HCT116 (cell line): ENCODE results near the gene ADAM15. TPM values are rescaled to one million over a fixed set of nuclear protein-coding genes. Genes with fewer than 3 reads are reported as not detected.
A peak's percentile ranks its signal among the peaks of the same experiment; 100 is the strongest.

ENCODE experiments used
- ATAC-seq: fragments of 200-7000 bp; cut with Tn5 transposase; 2 replicates; pipeline ENCODE4 v1.9.1; 2020; ENCODE audit warnings: mild to moderate bottlenecking, moderate library complexity
- BruUV-seq: library from RNA; stranded (reverse); fragments of 400-500 nt; replicated peaks from 2 replicates; lab custom pipeline; 2021; lab: Mats Ljungman, UMichigan
- CTCF ChIA-PET: fragments of 300-600 bp; sonication (Branson Sonifier 250); formaldehyde crosslinking; loops from one replicate; lab custom pipeline; 2021; ENCODE audit warnings: antibody characterized with exemption; lab: Charles Lee
- POLR2A ChIA-PET: fragments of 300-600, 350-600 bp; sonication (Branson Sonifier 250); formaldehyde crosslinking; loops from one replicate; lab custom pipeline; 2021; ENCODE audit warnings: antibody characterized with exemption; lab: Charles Lee
- RAD21 ChIA-PET, 2 experiments: fragments of 300-600 bp; sonication (Branson Sonifier 250); formaldehyde crosslinking; loops; one replicate each; lab custom pipeline; 2023; ENCODE audit warnings: low total read pairs in 2 of 2; ENCODE audit not compliant: uncharacterized antibody in 2 of 2, unreplicated experiment in 2 of 2, low non-redundant PET in 1 of 2; lab: Charles Lee
- DNase-seq: peaks from one replicate; pipeline ENCODE4 v3.0.0-alpha.2; 2010; ENCODE audit warnings: low read depth, low spot score
- H2AFZ ChIP-seq: fragments of 200-600 bp; shearing (Covaris generic), sonication (generic); 2 replicates; pipeline ENCODE4 v1.6.1; 2017; ENCODE audit warnings: low read depth, mixed run types, mixed read lengths, antibody characterized with exemption, low read length; ENCODE audit not compliant: poor library complexity, severe bottlenecking
- H3K27ac ChIP-seq: 2 replicates; pipeline ENCODE4 v1.5.1; 2012; ENCODE audit warnings: low read depth, low read length
- H3K27me3 ChIP-seq: fragments of 200-600 bp; sonication (generic); 2 replicates; pipeline ENCODE4 v1.6.1; 2016; ENCODE audit warnings: mixed run types, low read length, mixed read lengths; ENCODE audit not compliant: insufficient read depth
- H3K36me3 ChIP-seq, 2 experiments: fragments of 200-500 bp in 1 of 2; fragments of 200-600 bp in 1 of 2; sonication (Bioruptor generic) in 1 of 2; sonication (generic) in 1 of 2; 2 replicates each; pipeline versions ENCODE4 v1.5.1 to v1.6.1; 2014 to 2016; ENCODE audit warnings: low read length in 2 of 2, inconsistent platforms in 1 of 2, mixed read lengths in 1 of 2, mixed run types in 1 of 2; ENCODE audit not compliant: insufficient read depth in 2 of 2, control insufficient read depth in 1 of 2
- H3K4me1 ChIP-seq, 2 experiments: fragments of 200-600 bp in 1 of 2; sonication (generic) in 1 of 2; 2 replicates each; pipeline versions ENCODE4 v1.5.1 to v1.6.1; 2012 to 2017; ENCODE audit warnings: low read length in 2 of 2, inconsistent platforms in 1 of 2, mild to moderate bottlenecking in 1 of 2, mixed read lengths in 1 of 2, mixed run types in 1 of 2, moderate library complexity in 1 of 2; ENCODE audit not compliant: insufficient read depth in 2 of 2, control insufficient read depth in 1 of 2
- H3K4me2 ChIP-seq: fragments of 200-600 bp; sonication (generic); 2 replicates; pipeline ENCODE4 v1.6.1; 2017; ENCODE audit warnings: mixed run types, low read length, mixed read lengths
- H3K4me3 ChIP-seq, 2 experiments: fragments of 200-600 bp in 1 of 2; sonication (generic) in 1 of 2; replicated peaks in 1 of 2; 2 replicates each; pipeline ENCODE4 v1.5.1; 2011 to 2016; ENCODE audit warnings: low read length in 2 of 2, control low read depth in 1 of 2, low read depth in 1 of 2, mild to moderate bottlenecking in 1 of 2, mixed read lengths in 1 of 2, mixed run types in 1 of 2
- H3K79me2 ChIP-seq: fragments of 200-600 bp; sonication (generic); 2 replicates; pipeline ENCODE4 v1.6.1; 2017; ENCODE audit warnings: mild to moderate bottlenecking, mixed run types, low read length, moderate library complexity, mixed read lengths; ENCODE audit not compliant: insufficient read depth
- H3K9ac ChIP-seq: fragments of 200-600 bp; sonication (generic); 2 replicates; pipeline ENCODE4 v1.6.1; 2016; ENCODE audit warnings: low read length, mixed read lengths
- H3K9me2 ChIP-seq: fragments of 200-600 bp; sonication (generic), shearing (Covaris generic); 2 replicates; pipeline ENCODE4 v1.6.1; 2017; ENCODE audit warnings: mixed run types, mild to moderate bottlenecking, moderate library complexity; ENCODE audit not compliant: insufficient read depth
- H3K9me3 ChIP-seq, 2 experiments: fragments of 200-500 bp in 1 of 2; fragments of 200-600 bp in 1 of 2; sonication (Bioruptor generic) in 1 of 2; sonication (generic) in 1 of 2; 2 replicates each; pipeline ENCODE4 v1.6.1; 2014 to 2017; ENCODE audit warnings: low read length in 2 of 2, mixed read lengths in 2 of 2, inconsistent platforms in 1 of 2, low read depth in 1 of 2, mild to moderate bottlenecking in 1 of 2, mixed run types in 1 of 2, moderate library complexity in 1 of 2; ENCODE audit not compliant: control insufficient read depth in 1 of 2, insufficient read depth in 1 of 2
- H4K20me1 ChIP-seq: fragments of 200-600 bp; sonication (generic), shearing (Covaris generic); 2 replicates; pipeline ENCODE4 v1.6.1; 2017; ENCODE audit warnings: mixed run types, mild to moderate bottlenecking, moderate library complexity; ENCODE audit not compliant: insufficient read depth
- CBX3 ChIP-seq: IDR thresholded peaks from 2 replicates; pipeline ENCODE4 v1.6.1; 2012; ENCODE audit warnings: low read depth
- ELF1 ChIP-seq: IDR thresholded peaks from 2 replicates; pipeline ENCODE4 v1.6.1; 2012; ENCODE audit warnings: low read depth, borderline replicate concordance
- EZH2 ChIP-seq: fragments of 200-600 bp; sonication (generic); IDR thresholded peaks from 2 replicates; pipeline ENCODE4 v1.6.1; 2017; ENCODE audit warnings: antibody characterized with exemption, mixed run types
- EZH2phosphoT487 ChIP-seq: fragments of 200-600 bp; IDR thresholded peaks from 2 replicates; pipeline ENCODE4 v1.6.1; 2018; ENCODE audit warnings: antibody characterized with exemption, borderline replicate concordance
- POLR2A ChIP-seq: IDR thresholded peaks from 2 replicates; pipeline ENCODE4 v1.7.0; 2011; ENCODE audit warnings: borderline replicate concordance; ENCODE audit not compliant: insufficient read depth, insufficient read length; ENCODE audit errors: extremely low read depth
- RAD21 ChIP-seq: IDR thresholded peaks from 2 replicates; pipeline ENCODE4 v1.6.1; 2012; ENCODE audit warnings: low read depth, mild to moderate bottlenecking
- SIN3A ChIP-seq: IDR thresholded peaks from 2 replicates; pipeline ENCODE4 v1.6.1; 2012; ENCODE audit warnings: low read depth
- SP1 ChIP-seq: IDR thresholded peaks from 2 replicates; pipeline ENCODE4 v1.6.1; 2012; ENCODE audit warnings: low read depth
- SRF ChIP-seq: IDR thresholded peaks from 2 replicates; pipeline ENCODE4 v1.6.1; 2012; ENCODE audit warnings: low read depth
- TCF7L2 ChIP-seq: IDR thresholded peaks from 2 replicates; pipeline ENCODE4 v1.7.0; 2011; ENCODE audit warnings: borderline replicate concordance, inconsistent platforms; ENCODE audit not compliant: insufficient read depth, insufficient read length; ENCODE audit errors: extremely low read depth
- YY1 ChIP-seq: IDR thresholded peaks from 2 replicates; pipeline ENCODE4 v1.6.1; 2011; ENCODE audit warnings: low read length, low read depth, moderate library complexity, mild to moderate bottlenecking; ENCODE audit not compliant: insufficient replicate concordance; ENCODE audit errors: extremely low read depth
- ZNF274 ChIP-seq: fragments of 200-500 bp; sonication (Bioruptor generic); IDR thresholded peaks from 2 replicates; pipeline ENCODE4 v1.6.1; 2014; ENCODE audit warnings: mild to moderate bottlenecking, low read depth, low read length, inconsistent platforms
- intact Hi-C: fragments of 100-400 bp; cut with micrococcal nuclease; formaldehyde crosslinking; loops from 2 replicates; pipeline ENCODE4 v1.10.0; 2022
- total RNA-seq: library from RNA; stranded (reverse); gene quantifications from one replicate; pipeline ENCODE4 v1.2.1, GENCODE V29; 2021; ENCODE audit not compliant: unreplicated experiment
- TF ChIP-seq, protein P1 (sequence below): IDR thresholded peaks from 2 replicates; pipeline ENCODE4 v1.6.1; 2012; ENCODE audit warnings: low read depth
- TF ChIP-seq, protein P2 (sequence below), 3 experiments: fragments of 200-600 bp in 1 of 3; sonication (generic) in 1 of 3; IDR thresholded peaks in 2 of 3; conservative IDR thresholded peaks in 1 of 3; 2 replicates each; pipeline ENCODE4 v1.5.1; 2012 to 2017; ENCODE audit warnings: low read depth in 2 of 3, low read length in 2 of 3, antibody characterized with exemption in 1 of 3, borderline replicate concordance in 1 of 3, control low read depth in 1 of 3, mild to moderate bottlenecking in 1 of 3, mixed read lengths in 1 of 3, mixed run types in 1 of 3, moderate library complexity in 1 of 3; ENCODE audit not compliant: insufficient read depth in 1 of 3
- TF ChIP-seq, protein P3 (sequence below): IDR thresholded peaks from 2 replicates; pipeline ENCODE4 v1.6.1; 2011; ENCODE audit warnings: mild to moderate bottlenecking, low read length, moderate library complexity; ENCODE audit not compliant: insufficient replicate concordance; ENCODE audit errors: extremely low read depth
- TF ChIP-seq, protein P4 (sequence below): IDR thresholded peaks from 2 replicates; pipeline ENCODE4 v1.6.1; 2012

The ADAM15 gene
- total RNA-seq, 1 experiment from 2014 or later, result 149 TPM

DNA sequence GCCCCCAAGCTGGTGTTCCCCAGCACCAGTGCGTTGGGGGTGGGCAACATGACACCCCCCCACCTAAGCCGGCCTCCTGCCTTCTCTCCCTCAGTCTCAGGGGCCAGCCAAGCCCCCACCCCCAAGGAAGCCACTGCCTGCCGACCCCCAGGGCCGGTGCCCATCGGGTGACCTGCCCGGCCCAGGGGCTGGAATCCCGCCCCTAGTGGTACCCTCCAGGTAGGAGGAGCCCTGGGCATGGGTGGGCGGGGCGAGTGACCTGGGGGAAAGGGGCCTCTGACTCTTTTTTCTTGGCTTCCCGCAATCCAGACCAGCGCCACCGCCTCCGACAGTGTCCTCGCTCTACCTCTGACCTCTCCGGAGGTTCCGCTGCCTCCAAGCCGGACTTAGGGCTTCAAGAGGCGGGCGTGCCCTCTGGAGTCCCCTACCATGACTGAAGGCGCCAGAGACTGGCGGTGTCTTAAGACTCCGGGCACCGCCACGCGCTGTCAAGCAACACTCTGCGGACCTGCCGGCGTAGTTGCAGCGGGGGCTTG lies 11.1 kb downstream of the ADAM15 start:
- Histone ChIP-seq H3K27ac (peak overlapping the region; percentile 56; the same call in 1 of the 2 replicates), H3K9me3 (no peaks in the 10 kb centered on the region), H3K4me1 (peaks cover 21 to 35% of the 10 kb centered on the region in 2 experiments), H3K9me2 (no peaks in the 10 kb centered on the region), H3K79me2 (0 out of 2 replicates have a peak, but pooled peaks cover 5% of the 10 kb centered on the region), H3K36me3 (peaks cover 14 to 18% of the 10 kb centered on the region in 2 experiments; a peak in 3 of 4 replicates), H3K27me3 (no peaks in the 10 kb centered on the region), H3K4me2 (peak overlapping the region; percentile 95), H4K20me1 (no peaks in the 10 kb centered on the region), H2AFZ (no peak overlapping the region), H3K9ac (no peak overlapping the region; the same call in 1 of the 2 replicates), H3K4me3 (no peak overlapping the region)
- RAD21 ChIA-PET, result interaction anchor here in 1 of 2 experiments (1.0 to 2.3 kb wide), 3 partner anchors 10 to 23 kb away, joined by 8 to 9 read pairs (median 8); no protein-coding TSS in a partner anchor
- POLR2A ChIA-PET, result interaction anchor here (1.0 kb wide), 2 partner anchors 18 to 89 kb away, joined by 3 to 4 read pairs; no protein-coding TSS in a partner anchor
- intact Hi-C loops, result loop anchor here (1.0 to 5.0 kb wide), 4 partner anchors 22 to 505 kb away; partner anchors contain the start of genes CKS1B, SHC1 and UBE2Q1
- DNase-seq (no peak), ATAC-seq (no peak)
- CTCF ChIA-PET, result interaction anchor here (0.6 to 6.7 kb wide), 15 partner anchors 8 to 170 kb away, joined by 3 to 44 read pairs (median 3); partner anchors contain the start of genes ADAM15, PBXIP1 and PMVK
- TF ChIP-seq ELF1 (no peak), RAD21 (no peak), CBX3 (no peak), TCF7L2 (no peak), SIN3A (no peak), POLR2A (no peak), ZNF274 (no peak), SP1 (no peak), SRF (no peak), YY1 (no peak), EZH2phosphoT487 (no peak), EZH2 (no peak)
- TF ChIP-seq, protein P1, sequence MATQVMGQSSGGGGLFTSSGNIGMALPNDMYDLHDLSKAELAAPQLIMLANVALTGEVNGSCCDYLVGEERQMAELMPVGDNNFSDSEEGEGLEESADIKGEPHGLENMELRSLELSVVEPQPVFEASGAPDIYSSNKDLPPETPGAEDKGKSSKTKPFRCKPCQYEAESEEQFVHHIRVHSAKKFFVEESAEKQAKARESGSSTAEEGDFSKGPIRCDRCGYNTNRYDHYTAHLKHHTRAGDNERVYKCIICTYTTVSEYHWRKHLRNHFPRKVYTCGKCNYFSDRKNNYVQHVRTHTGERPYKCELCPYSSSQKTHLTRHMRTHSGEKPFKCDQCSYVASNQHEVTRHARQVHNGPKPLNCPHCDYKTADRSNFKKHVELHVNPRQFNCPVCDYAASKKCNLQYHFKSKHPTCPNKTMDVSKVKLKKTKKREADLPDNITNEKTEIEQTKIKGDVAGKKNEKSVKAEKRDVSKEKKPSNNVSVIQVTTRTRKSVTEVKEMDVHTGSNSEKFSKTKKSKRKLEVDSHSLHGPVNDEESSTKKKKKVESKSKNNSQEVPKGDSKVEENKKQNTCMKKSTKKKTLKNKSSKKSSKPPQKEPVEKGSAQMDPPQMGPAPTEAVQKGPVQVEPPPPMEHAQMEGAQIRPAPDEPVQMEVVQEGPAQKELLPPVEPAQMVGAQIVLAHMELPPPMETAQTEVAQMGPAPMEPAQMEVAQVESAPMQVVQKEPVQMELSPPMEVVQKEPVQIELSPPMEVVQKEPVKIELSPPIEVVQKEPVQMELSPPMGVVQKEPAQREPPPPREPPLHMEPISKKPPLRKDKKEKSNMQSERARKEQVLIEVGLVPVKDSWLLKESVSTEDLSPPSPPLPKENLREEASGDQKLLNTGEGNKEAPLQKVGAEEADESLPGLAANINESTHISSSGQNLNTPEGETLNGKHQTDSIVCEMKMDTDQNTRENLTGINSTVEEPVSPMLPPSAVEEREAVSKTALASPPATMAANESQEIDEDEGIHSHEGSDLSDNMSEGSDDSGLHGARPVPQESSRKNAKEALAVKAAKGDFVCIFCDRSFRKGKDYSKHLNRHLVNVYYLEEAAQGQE, result no peak
- TF ChIP-seq, protein P2, sequence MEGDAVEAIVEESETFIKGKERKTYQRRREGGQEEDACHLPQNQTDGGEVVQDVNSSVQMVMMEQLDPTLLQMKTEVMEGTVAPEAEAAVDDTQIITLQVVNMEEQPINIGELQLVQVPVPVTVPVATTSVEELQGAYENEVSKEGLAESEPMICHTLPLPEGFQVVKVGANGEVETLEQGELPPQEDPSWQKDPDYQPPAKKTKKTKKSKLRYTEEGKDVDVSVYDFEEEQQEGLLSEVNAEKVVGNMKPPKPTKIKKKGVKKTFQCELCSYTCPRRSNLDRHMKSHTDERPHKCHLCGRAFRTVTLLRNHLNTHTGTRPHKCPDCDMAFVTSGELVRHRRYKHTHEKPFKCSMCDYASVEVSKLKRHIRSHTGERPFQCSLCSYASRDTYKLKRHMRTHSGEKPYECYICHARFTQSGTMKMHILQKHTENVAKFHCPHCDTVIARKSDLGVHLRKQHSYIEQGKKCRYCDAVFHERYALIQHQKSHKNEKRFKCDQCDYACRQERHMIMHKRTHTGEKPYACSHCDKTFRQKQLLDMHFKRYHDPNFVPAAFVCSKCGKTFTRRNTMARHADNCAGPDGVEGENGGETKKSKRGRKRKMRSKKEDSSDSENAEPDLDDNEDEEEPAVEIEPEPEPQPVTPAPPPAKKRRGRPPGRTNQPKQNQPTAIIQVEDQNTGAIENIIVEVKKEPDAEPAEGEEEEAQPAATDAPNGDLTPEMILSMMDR (IDR thresholded peaks at IDR 0.05 in 2 of 3, conservative IDR thresholded peaks at IDR 0.05 in 1 of 3; ENCODE audit: borderline replicate concordance in 1 of 3, insufficient read depth in 1 of 3, low read depth in 2 of 3, low read length in 2 of 3), result no peak
- TF ChIP-seq, protein P3, sequence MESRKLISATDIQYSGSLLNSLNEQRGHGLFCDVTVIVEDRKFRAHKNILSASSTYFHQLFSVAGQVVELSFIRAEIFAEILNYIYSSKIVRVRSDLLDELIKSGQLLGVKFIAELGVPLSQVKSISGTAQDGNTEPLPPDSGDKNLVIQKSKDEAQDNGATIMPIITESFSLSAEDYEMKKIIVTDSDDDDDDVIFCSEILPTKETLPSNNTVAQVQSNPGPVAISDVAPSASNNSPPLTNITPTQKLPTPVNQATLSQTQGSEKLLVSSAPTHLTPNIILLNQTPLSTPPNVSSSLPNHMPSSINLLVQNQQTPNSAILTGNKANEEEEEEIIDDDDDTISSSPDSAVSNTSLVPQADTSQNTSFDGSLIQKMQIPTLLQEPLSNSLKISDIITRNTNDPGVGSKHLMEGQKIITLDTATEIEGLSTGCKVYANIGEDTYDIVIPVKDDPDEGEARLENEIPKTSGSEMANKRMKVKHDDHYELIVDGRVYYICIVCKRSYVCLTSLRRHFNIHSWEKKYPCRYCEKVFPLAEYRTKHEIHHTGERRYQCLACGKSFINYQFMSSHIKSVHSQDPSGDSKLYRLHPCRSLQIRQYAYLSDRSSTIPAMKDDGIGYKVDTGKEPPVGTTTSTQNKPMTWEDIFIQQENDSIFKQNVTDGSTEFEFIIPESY, result no peak
- TF ChIP-seq, protein P4, sequence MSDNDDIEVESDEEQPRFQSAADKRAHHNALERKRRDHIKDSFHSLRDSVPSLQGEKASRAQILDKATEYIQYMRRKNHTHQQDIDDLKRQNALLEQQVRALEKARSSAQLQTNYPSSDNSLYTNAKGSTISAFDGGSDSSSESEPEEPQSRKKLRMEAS, result no peak
- no TSS peak for BruUV-seq
